GM19328 (cell line): ENCODE results near the gene FKBP14.

Experiments used
- ATAC-seq: cut with Tn5 transposase; IDR thresholded peaks from one replicate; pipeline ENCODE4 v1.9.1; 2021; ENCODE audit warnings: mild to moderate bottlenecking, moderate library complexity; ENCODE audit not compliant: unreplicated experiment

The FKBP14 gene

DNA sequence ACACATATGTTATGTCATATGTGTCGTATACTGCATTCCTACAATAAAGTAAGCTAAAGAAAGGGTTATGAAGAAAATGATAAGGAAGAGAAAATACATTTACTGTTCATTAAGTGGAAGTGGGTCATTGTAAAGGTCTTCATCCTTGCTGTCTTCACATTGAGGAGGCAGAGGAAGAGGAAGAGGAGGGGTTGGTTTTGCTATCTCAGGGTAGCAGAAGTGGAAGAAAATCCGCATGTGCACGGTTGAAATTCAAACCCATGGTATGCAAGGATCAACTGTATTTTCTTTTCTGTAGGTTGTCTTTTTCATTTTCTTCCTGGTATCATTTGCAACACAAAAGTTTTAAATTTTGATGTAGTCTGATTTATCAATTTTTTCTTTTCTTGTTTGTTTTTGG lies 8.0 kb upstream of the FKBP14 start:
- no peak for ATAC-seq

DNA sequence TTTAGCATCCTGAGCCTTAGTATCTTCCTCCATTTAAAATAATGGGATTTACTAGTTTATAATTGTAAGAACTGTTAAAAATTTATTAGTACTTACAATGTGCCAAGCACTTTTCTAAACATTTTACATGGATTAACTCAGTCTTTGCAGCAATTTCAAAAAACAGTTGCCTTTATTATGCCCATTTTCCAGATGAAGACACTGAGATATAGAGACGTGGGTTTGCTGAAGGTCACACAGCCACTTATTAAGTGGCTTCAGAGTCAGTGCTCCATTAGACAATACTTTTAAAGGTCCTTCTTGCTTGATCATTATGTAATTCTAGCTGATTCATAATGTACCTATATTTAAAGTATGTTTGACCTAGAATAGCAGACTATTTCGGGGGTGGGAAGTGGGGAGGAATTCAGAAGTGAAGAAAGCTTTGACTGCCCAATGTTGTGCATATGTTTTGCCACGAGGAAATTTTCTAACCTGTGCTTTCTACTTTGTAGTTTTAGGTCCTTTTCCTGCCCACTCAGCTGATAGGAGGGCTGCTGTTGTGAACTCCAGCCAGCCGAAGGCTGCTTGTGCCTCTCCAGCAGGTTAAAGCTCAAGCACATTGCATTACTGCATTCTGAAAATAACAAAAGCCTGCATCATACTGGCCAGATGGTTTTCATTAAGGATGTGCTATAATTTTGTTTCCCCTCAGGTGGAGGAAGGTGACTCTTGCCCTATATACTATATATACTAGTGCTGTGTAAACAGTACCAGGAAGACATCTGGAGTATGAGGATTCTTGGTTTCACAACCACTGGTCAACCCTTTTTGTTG lies 6.0 kb upstream of the FKBP14 start:
- no peak for ATAC-seq

DNA sequence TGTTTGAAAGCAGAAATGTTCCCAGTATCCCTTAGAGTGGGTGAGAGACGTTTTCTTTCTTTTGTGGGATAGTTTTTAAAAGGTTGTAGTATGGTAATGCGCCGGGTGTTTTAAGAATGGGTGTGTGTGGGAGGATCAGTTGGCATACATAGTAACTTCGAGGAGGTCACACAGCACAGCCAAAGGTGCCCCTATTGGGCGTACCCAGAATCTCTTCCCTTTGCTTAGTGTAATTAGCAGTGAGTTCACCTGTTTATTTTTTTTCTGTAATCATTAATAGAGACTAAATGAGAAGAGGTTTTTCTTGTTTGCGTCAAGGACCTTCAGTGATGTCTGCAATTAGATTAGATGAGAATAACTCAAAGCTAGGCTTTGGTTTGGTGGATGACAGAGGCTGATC lies 3.2 kb upstream of the FKBP14 start:
- no peak for ATAC-seq

DNA sequence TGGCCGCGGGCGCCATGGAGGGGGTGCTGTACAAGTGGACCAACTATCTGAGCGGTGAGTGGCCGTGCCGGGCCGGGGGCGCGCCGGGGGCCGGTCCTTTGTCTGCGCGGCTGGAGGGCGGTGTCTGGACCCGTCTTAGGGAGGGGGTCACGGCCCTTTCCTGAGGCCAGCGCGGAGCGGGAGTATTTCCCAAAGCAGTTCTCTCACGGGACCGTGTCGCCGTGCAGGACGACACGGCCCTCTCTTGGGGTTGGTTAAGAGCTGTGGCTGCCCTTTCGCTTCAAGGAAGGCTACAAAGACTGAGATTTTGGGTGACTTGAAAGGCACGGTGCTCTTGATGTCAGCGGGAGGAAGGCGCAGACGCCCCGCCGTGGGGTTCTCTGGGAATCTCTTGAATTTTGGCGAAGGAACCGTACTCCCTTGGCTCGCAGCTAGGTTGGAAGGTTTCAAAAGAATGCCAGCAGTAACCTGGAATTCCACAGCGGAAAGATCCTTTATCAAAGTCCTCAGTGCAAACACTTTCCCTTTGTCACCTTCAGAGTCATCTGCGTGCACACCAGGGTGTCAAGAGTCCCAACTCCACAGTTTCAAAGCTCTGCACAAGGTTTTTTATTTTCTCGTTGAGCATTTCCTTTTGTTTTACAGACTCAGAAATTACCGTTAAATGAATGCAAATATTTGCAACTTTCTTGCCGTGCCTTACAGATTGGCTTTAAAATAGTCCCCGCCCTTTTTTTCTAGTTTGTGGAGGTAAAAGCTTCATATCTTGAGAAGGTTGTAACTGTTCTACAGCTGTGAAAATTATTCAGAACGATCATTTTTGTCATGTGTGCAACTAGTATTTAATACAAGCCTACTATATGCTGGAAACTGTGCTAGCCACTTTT lies 2.5 kb upstream of the FKBP14 start:
- peak; percentile 13 for ATAC-seq

DNA sequence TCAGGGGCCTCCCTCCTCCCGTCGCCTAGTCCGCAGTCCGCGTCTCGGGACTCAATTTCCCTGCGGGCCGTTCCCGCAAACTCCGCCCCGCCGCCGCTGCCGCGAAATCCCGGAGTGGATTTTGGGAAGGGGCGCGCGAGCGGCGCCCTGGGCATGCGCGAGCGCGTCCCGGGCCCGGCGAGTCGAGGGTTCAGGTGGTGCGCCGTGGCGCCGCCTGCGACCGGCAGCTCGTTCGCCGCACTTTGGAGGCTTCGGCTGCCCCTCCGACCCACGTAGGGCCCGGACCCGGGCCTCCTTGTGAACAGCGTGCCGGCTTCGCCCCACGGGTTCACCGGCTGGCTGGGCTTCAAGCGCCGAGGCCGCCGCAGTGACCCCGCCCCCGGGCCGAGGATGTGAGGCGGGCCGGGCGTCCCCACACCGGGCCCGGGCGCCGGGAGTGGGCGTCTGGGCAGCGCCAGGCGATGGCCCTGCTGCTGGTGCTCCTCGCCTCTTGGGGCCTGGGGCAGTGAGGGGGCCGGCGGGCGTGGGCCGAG lies 1.8 kb upstream of the FKBP14 start, which contains the start of gene PLEKHA8:
Gene PLEKHA8, plus strand, starts transcription at position 197 of the 533 bp plus-strand sequence. CDS start 351 bp downstream, outside the sequence.
- peak; percentile 50 for ATAC-seq

DNA sequence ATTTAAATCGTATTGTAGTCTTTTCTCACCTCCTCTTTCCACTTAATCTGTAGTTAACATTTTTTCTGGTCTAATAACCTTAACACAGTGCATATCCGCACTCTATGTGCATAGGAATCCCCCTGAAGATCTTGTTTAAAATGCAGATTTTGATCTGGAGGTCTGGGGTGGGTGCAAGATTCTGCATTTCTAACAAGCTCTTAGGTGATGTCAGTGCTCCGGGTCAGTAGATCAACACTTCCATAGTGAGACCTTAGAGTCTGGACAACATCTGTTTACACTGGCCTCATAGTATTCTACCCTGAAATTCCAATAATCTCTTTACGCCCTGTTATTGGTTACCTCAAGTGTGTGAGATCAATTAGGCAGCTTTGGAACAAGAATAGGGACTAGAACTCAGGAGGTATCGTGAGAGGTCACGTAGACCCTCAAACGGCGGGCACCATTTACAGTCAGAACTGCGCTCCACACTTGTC lies 1.3 kb upstream of the FKBP14 start:
- ATAC-seq, result peak; percentile 2

DNA sequence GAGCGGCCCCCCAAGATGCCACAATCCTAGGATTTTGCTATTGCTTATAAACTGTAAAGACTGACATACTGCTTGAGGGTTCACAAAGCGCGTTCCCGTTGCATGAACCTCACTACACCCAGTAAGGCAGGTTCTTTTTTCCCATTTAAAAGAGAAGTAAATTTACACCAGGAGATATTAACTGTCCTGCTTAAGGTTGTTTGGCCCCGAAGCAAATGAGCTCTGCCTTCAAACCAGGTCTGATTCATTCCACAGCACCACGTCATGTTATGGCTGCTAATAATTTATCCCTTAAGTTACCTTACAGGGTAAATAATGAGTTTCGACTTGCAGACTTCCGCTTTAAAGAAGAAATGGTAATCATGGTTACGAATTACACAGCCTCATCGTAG lies 559 bp upstream of the FKBP14 start:
- ATAC-seq, result no peak

DNA sequence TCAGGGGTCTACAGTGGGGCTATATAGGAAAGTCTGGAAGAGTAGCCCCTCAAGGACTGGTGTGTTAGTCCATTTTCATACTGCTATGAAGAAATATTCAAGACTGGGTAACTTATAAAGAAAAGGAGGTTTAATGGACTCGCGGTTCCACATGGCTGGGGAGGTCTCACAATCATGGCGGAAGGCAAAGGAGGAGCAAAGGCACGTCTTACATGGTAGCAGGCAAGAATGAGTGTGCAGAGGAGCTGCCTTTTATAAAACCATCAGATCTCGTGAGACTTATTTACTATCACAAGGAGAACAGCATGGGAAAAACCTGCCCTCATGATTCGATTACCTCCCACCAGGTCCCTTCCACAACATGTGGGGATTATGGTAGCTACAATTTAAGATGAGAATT lies 3.0 kb downstream of the FKBP14 start:
- ATAC-seq, result no peak

DNA sequence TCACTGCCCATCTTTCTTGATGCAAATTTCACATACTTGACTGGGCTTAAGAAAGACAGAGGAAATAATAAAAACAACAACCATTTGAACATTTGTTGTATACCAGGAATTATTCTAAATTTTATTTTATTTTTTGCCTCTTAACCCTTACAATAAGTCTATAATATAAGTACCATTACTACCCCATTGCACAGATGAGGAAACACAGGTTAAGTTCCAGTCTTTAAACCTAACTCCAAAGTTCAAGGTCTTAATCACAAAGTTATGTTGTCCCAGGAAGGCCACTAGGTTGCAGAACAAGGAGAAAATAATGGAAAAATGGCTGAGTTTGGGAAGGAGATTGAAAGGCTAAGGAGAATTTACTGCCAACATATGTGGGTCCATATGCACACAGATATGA lies 3.5 kb downstream of the FKBP14 start:
- no peak for ATAC-seq

DNA sequence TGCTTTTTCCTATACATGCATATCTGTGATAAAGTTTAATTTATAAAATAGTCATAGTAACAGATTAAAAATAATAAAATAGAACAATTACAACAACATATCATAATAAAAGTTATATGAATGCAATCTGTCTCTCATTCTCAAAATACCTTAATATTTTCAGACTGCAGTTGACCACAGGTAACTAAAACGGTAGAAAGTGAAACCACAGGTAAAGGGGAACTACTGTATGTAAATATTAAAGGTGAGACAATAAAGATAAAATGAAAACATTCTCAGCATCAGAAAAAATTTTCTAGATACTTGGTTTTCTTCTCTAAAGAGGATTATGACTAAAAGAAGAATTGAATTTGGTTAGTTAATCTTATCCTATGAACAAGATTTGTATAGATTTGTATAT lies 6.0 kb downstream of the FKBP14 start:
- ATAC-seq, result no peak

DNA sequence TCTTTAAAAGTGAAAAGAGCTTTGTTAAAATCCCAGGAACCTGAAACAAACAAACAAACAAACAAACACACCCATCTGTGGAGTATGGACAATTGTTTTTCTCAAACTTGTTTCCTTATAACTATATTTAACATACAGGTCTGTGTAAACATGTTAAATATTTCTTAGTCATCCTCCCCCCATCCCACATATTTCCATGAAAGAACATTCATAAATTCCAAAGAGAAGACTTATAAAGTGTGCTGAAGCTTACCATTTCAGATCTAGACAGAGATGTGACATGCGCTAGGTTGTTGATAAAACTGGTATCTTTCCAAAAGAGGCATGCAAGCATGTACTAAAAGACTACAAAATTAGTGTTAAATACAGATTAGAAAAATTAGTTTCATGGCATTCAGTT lies 6.5 kb downstream of the FKBP14 start:
- no peak for ATAC-seq

DNA sequence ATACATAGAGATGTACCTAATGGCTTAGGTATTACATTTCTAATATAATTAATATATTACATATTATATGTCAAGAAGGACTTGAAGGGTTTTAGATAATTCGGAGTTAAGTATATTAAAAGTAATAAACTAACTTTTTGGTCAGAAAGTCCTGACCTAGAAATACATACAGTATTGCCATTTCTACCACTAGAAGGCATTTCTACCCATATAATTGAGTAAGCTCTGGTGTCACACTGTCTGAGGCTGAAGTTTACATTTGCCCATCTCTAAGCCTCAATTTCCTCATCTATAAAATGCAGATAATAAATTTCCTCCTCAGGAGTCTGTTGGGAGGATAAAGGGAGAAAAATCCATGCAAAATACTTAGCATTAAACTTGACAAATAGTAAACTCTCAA lies 7.1 kb downstream of the FKBP14 start:
- ATAC-seq, result no peak

DNA sequence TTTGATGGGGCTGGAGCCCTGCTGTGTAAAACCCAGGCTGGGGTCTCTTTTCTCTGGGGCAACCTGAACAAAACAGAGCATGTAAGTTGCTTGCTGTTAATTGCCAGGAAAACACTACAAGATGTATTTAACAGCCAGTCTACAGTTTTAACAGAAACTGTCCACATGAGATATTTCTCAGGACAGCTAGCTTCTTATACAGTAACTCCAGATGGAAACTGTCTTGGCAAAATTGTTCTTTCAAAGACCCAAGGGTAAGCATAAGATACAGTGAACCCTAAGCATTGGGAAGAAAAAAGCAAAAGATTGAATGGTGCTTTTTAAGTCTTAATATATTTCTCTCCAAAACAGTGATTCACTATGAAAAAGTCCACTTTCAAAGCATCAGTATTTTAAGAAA lies 8.1 kb downstream of the FKBP14 start:
- no peak for ATAC-seq

DNA sequence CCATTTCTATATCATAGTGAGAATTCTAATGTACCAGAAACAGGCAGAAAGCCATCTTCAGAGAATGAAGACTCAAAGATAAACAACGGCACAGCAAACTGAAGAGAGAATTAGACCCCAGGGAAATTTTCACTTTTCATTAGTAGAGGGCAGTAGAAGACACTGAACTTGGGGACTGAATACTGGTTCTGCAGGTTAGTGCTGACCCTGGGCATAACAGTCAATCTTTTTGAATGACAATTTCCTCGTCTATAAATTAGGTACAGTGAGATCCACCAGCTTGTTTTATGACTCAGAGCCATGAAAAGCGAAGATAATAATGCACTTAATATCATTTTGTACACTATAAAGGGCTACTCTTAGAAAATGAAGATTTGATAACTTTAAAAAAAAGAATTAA lies 13.7 kb downstream of the FKBP14 start:
- ATAC-seq, result no peak

DNA sequence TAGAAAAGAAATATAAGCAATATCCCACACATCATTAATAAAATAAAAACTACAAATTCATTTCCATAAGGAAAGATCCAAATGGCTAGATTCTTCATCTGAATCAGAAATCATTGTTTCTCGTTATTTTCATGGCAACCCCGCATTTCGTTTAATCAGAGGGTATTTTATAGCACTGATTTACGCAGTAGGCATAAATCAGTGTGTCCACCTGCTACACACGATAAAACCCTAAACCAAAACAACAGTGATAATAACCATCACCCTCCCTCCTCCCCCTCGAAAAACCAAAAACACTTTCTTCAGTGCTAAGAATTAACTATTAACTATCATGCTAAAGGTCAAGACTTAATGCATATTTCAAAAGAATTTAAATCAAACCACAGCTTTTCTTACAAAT lies 16.5 kb downstream of the FKBP14 start:
- ATAC-seq, result no peak

DNA sequence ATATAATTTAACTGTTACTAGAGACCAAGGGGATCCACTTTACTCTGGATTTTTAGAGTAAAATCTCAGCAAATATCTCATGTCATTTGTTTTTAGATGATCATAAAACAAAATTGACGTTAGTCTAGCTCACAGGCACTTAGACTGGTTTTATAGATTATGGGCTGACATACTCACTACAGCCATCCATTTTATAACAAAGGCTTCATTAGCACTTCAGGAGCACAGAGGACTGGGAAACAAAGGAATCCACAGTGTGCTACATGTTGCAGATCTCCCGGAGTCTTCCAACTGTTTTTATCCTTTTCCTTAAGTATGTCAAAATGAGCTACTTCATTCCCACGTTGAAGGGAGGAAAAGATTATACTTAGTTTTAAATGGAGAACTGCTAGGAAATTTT lies 21.0 kb downstream of the FKBP14 start:
- ATAC-seq, result no peak

DNA sequence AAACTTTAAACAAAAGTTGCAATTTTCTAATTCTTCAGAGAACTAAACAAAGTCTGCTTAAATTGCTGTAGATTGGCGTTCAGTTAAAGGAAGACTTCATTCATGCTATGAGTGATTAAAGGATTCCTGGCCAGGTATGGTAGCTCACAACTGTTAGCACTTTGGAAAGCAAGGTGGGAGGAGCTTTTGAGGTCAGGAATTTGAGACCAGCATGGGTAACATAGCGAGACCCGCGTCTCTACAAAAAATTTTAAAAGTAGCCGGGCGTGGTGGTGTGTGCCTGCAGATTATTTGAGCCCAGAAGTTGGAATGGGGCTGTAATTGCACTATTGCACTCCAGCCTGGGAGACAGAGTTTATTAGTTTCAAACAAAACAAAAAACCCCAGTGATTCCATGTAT lies 23.4 kb downstream of the FKBP14 start:
- no peak for ATAC-seq

DNA sequence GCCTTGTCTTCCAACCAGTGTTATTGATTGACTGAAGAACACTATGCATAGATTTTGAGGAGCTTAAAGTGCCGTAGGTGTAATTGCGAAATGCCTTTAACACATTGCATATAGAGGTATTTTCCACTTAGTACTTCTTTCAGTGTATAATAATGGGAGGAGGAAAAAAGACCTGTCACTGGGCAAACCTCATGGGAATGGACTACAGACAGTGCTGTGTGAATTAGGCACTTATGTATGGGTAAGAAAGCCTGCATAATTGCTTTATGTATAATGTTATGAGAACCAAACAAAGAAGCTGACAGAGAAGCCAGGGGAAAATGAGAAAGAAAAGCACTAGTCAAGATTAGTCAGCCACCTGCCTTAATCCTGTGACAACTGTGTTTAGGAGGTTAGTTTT lies 24.5 kb downstream of the FKBP14 start:
- no peak for ATAC-seq

DNA sequence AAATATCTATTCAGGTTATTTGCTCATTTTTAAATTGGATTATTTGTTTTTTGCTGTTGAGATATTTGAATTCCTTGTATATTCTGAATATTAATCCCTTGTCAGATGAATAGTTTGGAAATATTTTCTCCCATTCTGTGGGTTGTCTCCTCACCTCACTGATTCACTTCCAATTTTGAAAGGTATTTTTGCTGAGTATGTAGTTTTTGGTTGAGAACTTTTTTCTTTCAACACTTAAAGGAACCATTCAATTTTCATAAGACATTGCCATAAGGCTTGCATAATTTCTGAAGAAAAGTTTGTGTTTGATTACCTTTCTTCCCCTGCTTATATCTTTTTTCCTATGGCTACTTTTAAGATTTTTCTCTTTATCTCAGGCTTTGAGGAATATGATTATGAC lies 28.0 kb downstream of the FKBP14 start:
- no peak for ATAC-seq

DNA sequence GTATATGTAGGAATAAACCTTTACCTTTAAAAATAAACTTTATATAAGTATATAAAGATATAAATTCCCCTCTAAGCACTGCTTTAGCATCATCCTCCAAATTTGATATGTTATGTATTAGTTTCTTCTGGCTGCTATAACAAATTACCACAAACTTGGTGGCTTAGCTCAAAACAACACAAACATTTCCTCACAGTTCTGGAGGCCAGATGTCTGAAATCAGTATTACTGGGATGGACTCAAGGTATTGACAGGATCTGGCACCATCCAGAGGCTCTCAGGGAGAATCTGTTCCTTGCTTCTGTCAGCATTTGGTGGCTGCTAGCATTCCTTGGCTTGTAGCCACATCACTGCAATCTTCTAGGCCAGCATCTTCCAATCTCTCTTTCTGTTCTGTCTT lies 30.2 kb downstream of the FKBP14 start:
- no peak for ATAC-seq

DNA sequence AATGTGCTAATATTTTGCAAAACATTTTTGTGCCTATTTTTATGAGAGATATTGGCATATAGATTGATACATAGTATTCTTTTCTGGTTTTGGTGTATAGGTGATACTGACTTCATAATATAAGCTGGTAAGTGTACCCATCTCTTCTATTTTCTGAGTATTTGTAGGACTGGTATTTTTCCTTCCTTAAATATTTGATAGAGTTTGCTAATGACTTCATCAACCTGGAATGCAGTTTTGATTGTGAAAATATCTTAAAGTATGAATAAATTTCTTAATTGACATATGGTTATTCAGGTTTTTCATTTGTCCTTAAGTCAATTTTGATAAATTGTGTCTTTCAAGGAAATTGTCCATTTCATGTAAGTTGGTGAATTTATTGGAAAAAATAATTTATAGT lies 30.9 kb downstream of the FKBP14 start:
- no peak for ATAC-seq

DNA sequence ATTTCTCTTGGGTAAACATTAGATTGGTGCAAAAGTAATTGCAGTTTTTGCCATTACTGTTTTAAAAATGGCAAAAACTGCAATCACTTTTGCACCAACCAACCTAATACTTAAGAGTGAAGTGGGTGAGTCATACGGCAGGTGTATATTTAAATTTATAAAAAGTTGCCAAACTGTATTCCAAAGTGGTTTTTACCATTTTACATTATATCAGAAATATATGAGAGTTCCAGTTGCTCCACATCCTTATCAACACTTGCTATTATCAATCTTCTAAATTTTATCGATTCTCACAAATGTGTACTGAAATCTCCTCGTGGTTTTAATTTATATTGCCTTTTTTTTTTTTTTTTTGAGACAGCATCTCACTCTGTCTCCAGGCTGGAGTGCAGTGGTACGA lies 33.4 kb downstream of the FKBP14 start:
- no peak for ATAC-seq
